Lower leg skin (tissue), 4 donors: ENCODE measurements around the gene OSBPL5. TPM values are rescaled to one million over a fixed set of nuclear protein-coding genes. Genes with fewer than 3 reads are reported as not detected.

Source experiments
- DNase-seq, 2 donors: peaks; one replicate each; pipeline ENCODE4 v3.0.0-alpha.2; 2019; ENCODE audit warnings: low spot score in 2 of 2
- H3K4me3 ChIP-seq: fragments of 200-600 bp; sonication (generic); 2 replicates; pipeline ENCODE4 v1.5.1; 2017; ENCODE audit warnings: mild to moderate bottlenecking, low read depth; ENCODE audit not compliant: poor library complexity, severe bottlenecking
- CTCF ChIP-seq, 3 donors: fragments of 450-650 bp; IDR thresholded peaks; one replicate each; pipeline ENCODE4 v1.5.1; 2016; ENCODE audit warnings: antibody characterized with exemption in 3 of 3, mild to moderate bottlenecking in 3 of 3, moderate library complexity in 2 of 3
- POLR2A ChIP-seq, 2 donors: fragments of 450-650 bp; IDR thresholded peaks; one replicate each; pipeline ENCODE4 v1.6.1; 2016 to 2017; ENCODE audit warnings: antibody characterized with exemption in 2 of 2, mild to moderate bottlenecking in 1 of 2, moderate library complexity in 1 of 2
- WGBS, 2 donors: methylation state at CpG; one replicate each; pipeline ENCODE4 v1.1.5; 2018; 5-methylcytosine and 5-hydroxymethylcytosine counted together
- intact Hi-C: fragments of 100-400 bp; cut with DNase I; formaldehyde crosslinking; loops from one replicate; pipeline ENCODE4 v1.15.0; 2023; ENCODE audit warnings: low total_unique reads
- total RNA-seq, 4 donors: library from RNA; depleted of rRNA; stranded (reverse); fragments of >200 nt; gene quantifications; one replicate each; pipeline ENCODE4 v1.1.0, GENCODE V29; 2016

OSBPL5 gene
- total RNA-seq, 4 donors from 2014 or later = 39.0 to 77.4 (median 64.2) TPM

DNA sequence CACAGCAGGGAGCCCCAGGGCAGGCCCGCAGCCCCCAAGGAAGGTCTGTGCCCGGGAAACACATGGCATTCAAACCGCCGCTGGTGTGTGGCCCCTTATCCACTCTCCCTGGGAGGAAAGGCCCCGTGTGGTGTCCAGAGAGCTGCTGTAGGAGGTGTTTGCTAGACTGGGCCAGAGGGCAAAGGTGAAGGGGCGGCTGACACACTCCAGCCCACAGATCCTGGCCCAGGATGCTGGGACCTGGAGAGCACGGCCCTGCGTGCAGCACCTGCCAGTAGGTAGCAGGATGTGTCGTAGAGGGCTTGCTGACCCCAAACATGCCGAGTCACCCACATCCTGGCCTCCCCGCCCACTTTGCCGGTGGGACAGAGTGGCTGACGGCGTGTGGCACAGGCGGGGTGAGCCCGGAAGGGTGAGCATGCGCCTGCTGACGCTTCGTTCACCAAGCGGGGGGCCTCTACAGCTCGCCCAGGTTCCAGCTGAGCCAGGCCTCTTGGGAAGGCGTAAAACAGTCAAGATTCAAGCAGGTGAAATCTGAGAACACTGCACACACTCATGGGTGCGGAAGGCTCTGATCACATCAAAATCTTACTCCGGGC, 11.0 kb downstream of the OSBPL5 start:
- WGBS, 2 donors = 73 to 77% methylated on average over 22 to 24 of the region's 24 CpGs
- H3K4me3 ChIP-seq = no peak overlapping the region
- intact Hi-C loops = no loop called here
- DNase-seq = no peak
- no peak for TF ChIP-seq CTCF (IDR thresholded peaks at IDR 0.05)
- no peak for TF ChIP-seq POLR2A (IDR thresholded peaks at IDR 0.05)

DNA sequence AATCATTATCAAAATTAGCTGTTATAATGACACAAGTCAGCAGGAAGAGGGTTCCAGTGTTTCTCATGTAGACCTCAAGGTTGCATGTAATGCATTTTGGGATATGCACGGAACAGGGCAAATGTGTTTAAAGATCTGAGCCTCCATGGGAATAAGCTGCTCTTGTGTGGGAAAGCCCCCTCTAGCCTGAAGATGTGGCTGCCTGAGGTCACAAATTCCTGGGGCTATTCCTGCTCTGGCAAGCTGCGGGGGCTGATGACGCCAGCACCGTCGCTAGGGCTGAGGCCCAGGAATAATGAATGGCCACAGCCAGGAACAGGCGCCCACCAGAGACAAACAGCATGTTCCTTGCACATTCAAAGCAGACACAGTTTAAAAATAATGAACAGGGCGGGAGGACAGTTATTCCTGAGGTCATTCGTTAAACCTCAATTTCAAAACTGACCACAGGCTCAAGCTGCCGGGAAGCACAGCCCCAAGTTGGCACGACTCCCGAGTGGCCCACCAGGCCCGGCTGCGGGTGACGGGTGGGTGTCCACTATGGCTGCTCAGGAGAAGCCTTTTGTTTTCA, 11.7 kb downstream of the OSBPL5 start:
- H3K4me3 ChIP-seq = no peak overlapping the region
- WGBS, 2 donors = 52 to 55% methylated on average over 14 of the region's 14 CpGs
- no peak for DNase-seq
- TF ChIP-seq CTCF (IDR thresholded peaks at IDR 0.05) (no peak), POLR2A (IDR thresholded peaks at IDR 0.05) (no peak)
- intact Hi-C loops = no loop called here

DNA sequence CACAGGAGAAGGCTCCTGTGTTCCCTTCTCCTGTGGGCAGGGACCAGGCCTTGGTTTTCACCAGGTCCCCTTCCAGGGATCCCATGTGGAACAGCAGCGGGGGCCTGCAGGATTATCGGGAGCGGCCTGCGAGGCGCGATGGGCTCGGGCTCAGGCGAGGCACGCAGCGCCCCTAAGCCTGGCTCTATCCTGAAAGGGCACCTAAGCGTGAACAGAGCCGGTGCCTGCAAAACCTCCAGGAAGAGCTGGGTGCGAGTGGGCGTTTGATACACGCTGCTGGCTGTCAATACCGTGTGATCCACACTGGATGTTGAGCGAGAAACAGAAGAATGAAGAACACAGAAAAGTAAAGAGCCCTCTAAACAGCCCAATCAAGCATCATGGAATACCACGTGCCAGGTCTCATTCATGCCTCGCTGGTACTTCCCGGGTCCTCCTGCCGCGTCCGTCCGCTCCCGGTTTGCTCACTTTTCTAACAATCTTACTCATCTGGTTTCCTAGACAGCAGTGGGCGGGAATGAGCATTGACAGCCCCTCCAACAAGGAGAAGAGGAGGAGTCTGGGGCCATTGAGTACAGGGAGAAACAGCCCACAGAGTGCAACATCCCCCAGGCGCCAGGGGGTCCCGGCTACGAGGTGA, 12.5 kb downstream of the OSBPL5 start:
- intact Hi-C loops = no loop called here
- DNase-seq = no peak
- WGBS, 2 donors = 83 to 85% methylated on average over 28 to 29 of the region's 29 CpGs
- TF ChIP-seq POLR2A (IDR thresholded peaks at IDR 0.05) (no peak), CTCF (IDR thresholded peaks at IDR 0.05) (no peak)
- no peak overlapping the region for H3K4me3 ChIP-seq

DNA sequence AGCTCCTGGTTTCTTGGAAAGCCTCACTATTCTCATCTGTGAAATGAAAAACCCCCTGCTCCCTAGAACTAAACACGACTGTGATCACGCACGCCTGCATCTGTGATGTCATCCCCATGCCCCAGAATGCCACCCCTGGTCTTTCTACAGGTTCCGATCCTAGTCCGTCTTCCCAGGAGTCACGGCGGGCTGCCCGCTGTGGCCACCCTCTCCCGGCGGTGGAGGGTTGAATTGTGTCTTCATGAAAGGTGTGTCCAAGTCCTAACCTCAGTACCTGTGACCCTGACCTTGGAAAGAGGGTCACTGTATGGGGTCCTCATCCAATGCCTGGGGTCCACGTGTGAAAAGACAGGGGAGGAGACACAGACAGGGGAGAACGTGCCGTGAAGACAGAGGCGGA, 14.4 kb downstream of the OSBPL5 start:
- no peak for DNase-seq
- WGBS, 2 donors = 92 to 95% methylated on average over 14 of the region's 14 CpGs
- intact Hi-C loops = no loop called here
- H3K4me3 ChIP-seq = no peak overlapping the region
- TF ChIP-seq CTCF (IDR thresholded peaks at IDR 0.05) (no peak), POLR2A (IDR thresholded peaks at IDR 0.05) (no peak)

DNA sequence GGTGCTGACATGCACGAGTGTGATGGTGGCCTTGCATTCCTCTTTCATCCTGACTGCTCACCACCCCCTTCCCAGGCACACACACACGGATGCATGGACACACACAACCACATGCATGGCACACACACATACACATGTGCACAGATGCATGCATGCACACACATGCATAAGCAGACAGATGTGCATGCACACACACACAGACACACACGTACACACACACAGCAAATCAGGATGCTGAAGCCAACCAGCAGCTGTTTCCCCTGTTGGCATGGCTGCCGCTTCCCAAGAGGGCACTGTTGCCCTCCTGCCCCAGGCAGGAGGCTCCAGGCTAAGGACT, 15.3 kb downstream of the OSBPL5 start:
- intact Hi-C loops = no loop called here
- TF ChIP-seq CTCF (IDR thresholded peaks at IDR 0.05) (no peak), POLR2A (IDR thresholded peaks at IDR 0.05) (no peak)
- 56 to 68% methylated on average over 4 of the region's 4 CpGs for WGBS, 2 donors
- H3K4me3 ChIP-seq = no peak overlapping the region
- no peak for DNase-seq
